NK-92 treated with Interleukin-12 subunit alpha and Interleukin-12 subunit beta, amount 100 ng/mL, for 24 hours (cell line): Measurements from ENCODE around the gene B4GALNT4.
"Not testable (repeated sequence)": the region's sequence is repeated elsewhere in the genome, so short reads cannot be mapped to it uniquely, and the experiment has no call there.

ENCODE experiments used
- DNase-seq: peaks from one replicate; lab custom pipeline; 2025; lab: John Stamatoyannopoulos, UW

Gene B4GALNT4, protein sequence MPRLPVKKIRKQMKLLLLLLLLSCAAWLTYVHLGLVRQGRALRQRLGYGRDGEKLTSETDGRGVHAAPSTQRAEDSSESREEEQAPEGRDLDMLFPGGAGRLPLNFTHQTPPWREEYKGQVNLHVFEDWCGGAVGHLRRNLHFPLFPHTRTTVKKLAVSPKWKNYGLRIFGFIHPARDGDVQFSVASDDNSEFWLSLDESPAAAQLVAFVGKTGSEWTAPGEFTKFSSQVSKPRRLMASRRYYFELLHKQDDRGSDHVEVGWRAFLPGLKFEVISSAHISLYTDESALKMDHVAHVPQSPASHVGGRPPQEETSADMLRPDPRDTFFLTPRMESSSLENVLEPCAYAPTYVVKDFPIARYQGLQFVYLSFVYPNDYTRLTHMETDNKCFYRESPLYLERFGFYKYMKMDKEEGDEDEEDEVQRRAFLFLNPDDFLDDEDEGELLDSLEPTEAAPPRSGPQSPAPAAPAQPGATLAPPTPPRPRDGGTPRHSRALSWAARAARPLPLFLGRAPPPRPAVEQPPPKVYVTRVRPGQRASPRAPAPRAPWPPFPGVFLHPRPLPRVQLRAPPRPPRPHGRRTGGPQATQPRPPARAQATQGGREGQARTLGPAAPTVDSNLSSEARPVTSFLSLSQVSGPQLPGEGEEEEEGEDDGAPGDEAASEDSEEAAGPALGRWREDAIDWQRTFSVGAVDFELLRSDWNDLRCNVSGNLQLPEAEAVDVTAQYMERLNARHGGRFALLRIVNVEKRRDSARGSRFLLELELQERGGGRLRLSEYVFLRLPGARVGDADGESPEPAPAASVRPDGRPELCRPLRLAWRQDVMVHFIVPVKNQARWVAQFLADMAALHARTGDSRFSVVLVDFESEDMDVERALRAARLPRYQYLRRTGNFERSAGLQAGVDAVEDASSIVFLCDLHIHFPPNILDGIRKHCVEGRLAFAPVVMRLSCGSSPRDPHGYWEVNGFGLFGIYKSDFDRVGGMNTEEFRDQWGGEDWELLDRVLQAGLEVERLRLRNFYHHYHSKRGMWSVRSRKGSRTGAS

DNA sequence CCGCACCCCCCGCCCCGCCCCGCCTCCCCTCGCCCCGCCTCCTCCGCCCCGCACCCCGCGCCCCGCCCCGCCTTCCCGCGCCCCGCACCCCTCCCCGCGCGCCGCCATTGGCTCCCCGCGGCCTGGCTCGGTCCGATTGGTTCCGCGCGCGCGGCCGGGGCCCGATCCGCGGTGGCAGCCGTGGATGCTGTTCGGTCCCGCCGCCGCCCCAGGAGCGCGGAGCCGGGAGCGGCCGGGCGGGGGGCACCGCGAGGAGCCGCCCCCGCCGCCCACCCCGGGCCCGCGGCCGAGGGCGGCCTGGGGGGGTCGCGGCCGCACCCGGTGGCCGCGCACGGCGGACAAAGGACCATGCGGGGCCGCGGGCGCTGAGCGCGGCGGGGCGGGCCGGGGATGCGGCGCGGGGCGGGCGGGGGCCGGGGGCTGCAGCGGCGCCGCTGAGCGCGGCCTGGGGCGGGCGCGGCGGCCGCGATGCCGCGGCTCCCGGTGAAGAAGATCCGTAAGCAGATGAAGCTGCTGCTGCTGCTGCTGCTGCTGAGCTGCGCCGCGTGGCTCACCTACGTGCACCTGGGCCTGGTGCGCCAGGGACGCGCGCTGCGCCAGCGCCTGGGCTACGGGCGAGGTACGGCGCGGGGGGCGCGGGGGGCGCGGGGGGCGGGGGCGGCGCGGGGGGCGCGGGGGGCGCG is at the start of gene B4GALNT4:
Gene B4GALNT4 (plus strand): TSS at position 164 of the 683 bp plus-strand sequence. CDS start 305 bp downstream, at position 469.
- no peak for DNase-seq

- DNase-seq: not testable (repeated sequence)
Observed at GRCh38 chr11:319888-320273, 49.4 kb upstream of the B4GALNT4 start.

- no peak for DNase-seq
Observed at GRCh38 chr11:324156-324555, 45.1 kb upstream of the B4GALNT4 start.

DNA sequence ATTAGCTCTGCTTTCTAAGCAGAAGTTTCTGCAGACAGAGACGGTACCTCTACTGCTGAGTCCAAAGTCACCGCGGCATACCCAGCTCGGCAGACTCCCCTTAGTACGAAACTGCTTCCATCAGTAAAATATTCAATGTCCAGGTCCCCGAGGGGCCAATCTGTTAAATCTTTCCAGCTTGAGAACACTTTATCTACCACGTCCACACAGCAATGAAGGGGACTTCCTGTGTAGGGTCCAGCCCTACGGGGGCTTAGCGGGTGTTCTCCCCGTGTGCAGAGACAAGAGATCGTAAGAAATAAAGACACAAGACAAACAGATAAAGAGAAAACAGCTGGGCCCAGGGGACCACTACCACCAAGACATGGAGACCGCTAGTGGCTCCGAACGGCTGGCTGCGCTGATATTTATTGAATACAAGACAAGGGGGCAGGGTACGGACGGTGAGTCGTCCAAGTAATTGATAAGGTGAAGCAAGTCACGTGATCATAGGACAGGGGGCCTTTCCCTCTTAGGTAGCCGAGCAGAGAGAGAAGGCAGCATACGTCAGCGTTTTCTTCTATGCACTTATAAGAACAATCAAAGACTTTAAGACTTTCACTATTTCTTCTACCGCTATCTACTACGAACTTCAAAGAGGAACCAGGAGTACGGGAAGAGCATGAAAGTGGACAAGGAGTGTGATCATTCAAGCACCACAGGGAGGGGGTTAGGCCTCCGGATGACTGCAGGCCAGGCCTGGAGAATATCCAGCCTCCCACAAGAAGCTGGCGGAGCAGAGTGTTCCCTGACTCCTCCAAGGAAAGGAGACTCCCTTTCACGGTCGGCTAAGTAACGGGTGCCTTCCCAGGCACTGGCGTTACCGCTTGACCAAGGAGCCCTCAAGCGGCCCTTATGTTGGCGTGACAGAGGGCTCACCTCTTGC is 44.4 kb upstream of the B4GALNT4 start:
- DNase-seq: not testable (repeated sequence)

DNA sequence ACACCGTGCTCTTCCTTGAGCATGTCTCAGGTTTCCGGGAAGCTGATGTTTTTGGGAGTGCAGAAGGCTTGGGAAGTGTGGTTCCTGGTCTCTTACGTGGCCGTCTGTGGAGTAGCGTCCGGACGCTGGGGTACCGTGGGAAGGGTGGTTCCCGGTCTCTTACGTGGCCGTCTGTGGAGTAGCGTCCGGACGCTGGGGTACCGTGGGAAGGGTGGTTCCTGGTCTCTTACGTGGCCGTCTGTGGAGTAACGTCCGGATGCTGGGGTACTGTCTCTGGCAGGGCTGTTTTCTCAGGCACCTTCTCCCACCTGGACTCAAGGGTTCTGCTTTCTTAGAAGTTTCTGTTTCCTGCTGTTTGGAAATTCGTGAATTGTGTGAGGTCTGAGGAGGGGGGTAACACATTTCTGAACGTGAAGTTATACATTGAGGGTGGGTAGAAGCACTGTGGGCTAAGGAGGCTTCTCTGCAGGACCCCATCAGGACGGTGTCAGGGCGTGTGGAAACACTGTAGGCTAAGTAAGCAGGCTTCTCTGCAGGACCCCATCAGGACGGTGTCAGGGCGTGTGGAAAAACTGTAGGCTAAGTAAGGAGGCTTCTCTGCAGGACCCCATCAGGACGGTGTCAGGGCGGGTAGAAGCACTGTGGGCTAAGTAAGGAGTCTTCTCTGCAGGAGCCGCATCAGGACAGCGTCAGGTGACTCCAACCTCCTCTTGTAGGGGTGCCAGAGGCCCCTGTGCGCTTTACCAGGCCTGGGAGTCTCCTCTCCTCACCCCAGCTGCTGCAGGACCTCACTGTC is 43.3 kb upstream of the B4GALNT4 start:
- no peak for DNase-seq

GRCh38 chr11:326592-326841 is 42.8 kb upstream of the B4GALNT4 start:
- no peak for DNase-seq

GRCh38 chr11:326842-327580 is 42.3 kb upstream of the B4GALNT4 start:
- DNase-seq: no peak

DNA sequence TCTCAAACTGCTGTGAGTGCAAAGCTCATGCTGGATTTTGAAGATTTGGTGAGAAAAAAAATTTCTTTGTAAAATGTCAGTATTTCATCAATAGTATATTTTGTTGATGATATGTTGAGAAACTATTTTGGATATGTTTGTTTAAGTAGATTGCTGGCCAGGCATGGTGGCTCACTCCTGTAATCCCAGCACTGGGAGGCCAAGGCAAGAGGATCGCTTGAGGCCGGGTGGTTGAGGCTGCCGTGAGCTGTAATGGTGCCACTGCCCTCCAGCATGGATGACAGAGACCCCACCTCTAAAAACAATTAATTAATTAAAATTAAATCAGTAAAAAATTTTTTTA is 41.7 kb upstream of the B4GALNT4 start:
- DNase-seq: no peak

- no peak for DNase-seq
Observed at GRCh38 chr11:328012-328411, 41.3 kb upstream of the B4GALNT4 start.

- DNase-seq: not testable (repeated sequence)
Observed at GRCh38 chr11:328516-329100, 40.7 kb upstream of the B4GALNT4 start.

DNA sequence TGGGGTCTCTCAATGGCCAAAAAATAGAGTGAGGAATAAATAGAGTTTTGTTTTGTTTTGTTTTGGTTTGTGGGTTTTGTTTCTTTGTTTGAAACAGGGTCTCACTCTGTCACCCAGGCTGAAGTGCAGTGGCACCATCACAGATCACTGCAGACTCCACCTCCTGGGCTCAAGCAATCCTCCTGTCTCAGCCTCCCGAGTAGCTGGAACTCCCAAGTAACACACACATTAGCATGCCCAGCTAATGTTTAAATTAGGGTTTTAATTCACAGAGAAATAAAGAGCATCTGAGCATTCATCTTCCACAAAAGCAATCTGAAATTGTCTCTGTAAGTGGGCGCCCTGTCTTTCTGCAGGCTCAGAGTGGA is 39.4 kb upstream of the B4GALNT4 start:
- no peak for DNase-seq

DNA sequence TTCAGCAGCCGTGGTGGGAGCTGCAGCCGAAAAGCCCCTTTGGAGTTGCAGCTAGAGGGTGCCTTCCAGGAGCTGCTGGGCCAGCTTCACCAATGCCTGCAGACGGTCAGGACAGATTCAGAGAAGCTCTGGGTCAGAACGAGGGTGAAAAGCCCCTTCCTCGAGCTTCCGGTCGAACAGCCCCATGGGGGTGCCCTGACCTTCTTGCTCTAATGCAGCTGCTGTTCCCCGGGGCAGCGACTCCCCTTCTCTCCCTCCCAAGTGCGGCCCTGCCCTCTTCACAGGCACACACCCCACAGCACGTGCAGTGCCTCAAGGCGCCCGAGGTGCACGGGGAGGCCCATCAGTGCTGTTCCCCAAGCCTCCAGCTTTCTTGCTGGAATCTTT is 39.0 kb upstream of the B4GALNT4 start:
- no peak for DNase-seq

DNA sequence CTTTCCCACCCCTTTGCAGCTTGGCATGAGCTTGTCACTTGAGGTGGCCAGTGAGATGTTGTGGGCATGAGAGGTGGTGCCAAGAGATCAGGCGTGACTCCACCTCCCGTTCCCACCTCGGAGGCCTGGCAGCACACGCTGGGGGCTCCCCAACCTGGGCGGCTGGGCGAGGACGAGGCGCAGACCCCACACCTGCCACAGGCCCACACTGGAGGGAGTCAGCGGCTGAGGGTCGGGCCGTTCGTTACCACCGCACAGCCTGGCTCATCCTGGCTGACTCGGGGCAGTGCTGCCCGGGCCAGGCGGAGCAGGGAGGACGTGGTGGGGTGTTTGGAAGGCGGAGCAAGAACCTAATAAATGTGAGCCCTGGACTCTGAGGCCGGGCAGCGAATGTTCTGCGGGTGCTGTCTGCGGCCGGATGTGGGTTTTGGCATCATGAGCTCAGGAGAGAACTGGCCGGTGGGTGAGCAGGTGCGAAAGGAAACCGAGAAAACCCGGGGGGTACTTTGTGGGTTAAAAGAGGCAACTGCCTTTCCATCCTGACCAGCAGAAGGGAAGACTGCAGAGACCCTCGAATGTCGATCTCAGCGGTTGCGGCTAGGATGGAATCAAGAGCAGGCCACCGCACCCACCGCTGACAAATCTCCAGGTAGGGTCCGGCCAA is 38.5 kb upstream of the B4GALNT4 start:
- DNase-seq: peak; percentile 72

GRCh38 chr11:331358-332060 is 37.8 kb upstream of the B4GALNT4 start:
- DNase-seq: peak; percentile 59

DNA sequence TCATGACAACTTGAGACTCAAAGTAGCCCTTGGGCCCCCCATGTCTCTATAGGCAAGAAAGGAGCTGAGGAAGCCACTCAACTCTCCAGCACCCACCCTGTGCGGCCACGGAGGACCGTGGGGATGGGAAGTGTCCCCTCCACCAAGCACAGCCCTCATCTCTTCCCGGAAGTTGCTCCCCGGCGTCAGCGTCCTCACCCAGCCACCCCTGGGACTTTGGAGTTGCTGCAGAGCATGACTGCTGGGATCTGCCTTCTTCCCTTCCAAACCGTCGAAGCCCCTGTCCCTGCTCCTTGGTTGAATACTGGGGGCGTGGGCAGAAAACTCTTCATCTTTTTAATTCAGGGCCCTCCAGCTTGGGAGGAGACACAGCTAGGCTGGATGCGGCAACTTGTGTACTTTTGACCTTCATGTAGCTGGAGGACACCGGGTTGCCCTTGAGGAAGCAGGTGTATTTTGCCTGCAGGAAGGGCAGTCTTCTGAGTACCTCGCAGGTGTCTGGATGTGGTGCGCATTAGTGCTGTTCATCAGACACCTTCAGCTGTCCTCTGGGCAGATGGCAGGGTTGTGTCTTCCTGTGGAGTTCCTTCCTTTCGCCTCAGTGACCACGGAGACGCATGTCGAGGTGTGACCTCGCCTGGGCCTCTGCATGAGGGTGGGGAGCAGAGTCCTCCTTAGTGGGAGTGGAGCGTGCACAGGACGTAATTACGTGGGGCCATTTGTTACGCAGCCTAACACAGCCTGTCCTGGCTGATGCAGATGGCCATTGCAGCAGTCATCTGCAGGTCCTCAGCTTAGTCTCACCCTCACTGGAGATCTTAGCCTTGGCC is 36.4 kb upstream of the B4GALNT4 start:
- no peak for DNase-seq

DNA sequence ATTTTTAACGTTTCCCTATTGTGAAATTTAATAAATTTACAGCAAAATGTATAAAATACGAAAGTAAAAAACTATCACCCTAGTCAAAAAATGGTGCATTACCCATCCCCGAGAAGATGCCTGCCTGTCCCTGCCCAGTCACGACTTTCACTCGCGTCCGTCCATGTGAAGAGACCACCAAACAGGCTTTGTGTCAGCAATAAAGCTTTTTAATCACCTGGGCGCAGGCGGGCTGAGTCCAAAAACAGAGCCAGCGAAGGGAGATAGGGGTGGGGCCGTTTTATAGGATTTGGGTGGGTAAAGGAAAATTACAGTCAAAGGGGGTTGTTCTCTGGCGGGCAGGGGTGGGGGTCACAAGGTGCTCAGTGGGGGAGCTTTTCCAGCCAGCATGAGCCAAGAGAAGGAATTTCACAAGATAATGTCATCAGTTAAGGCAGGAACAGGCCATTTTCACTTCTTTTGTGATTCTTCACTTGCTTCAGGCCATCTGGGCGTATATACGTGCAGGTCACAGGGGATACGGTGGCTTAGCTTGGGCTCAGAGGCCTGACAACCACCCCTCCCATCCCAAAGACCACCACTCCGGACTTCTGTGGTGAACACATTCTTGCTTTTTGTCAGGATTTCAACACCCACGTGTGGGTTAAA is 35.6 kb upstream of the B4GALNT4 start:
- not testable (repeated sequence) for DNase-seq
